ENCODE data around the gene MUC2. TPM values are rescaled to one million over a fixed set of nuclear protein-coding genes. Genes with fewer than 3 reads are reported as not detected.

MUC2 gene
- total RNA-seq, 1 experiment from 2014 or later = 0.47 TPM

GRCh38 chr11:1078191-1078601 lies 3.5 kb downstream of the MUC2 start:
- intact Hi-C loops (cut with micrococcal nuclease) = no loop called here
- Histone ChIP-seq H2AFZ (ENCODE audit: low read depth, low read length, poor library complexity, severe bottlenecking) (no peak overlapping the region), H3K79me2 (ENCODE audit: insufficient read depth, low read length) (no peaks in the 10 kb centered on the region), H3K9ac (ENCODE audit: low read length) (no peak overlapping the region), H3K4me1 (ENCODE audit: control insufficient read depth in 1 of 2, insufficient read depth in 2 of 2, low read length in 2 of 2) (peaks cover 7 to 12% of the 10 kb centered on the region in 2 experiments), H3K9me2 (ENCODE audit: insufficient read depth) (no peaks in the 10 kb centered on the region), H4K20me1 (ENCODE audit: insufficient read depth) (no peaks in the 10 kb centered on the region), H3K4me2 (ENCODE audit: low read length) (no peak overlapping the region), H3K9me3 (ENCODE audit: control insufficient read depth in 1 of 2, insufficient read depth in 1 of 2, low read depth in 1 of 2, low read length in 2 of 2) (no peaks in the 10 kb centered on the region), H3K27ac (ENCODE audit: low read depth, low read length) (no peak overlapping the region), H3K36me3 (ENCODE audit: control insufficient read depth in 1 of 2, insufficient read depth in 2 of 2, low read length in 2 of 2) (no peaks in the 10 kb centered on the region), H3K27me3 (ENCODE audit: insufficient read depth, low read length) (no peaks in the 10 kb centered on the region), H3K4me3 (replicated peaks in 1 of 2; ENCODE audit: low read depth in 1 of 2, low read length in 2 of 2) (no peak overlapping the region)
- TF ChIP-seq ZNF274 (IDR thresholded peaks at IDR 0.05; ENCODE audit: low read depth, low read length) (no peak), TCF7L2 (IDR thresholded peaks at IDR 0.05; ENCODE audit: borderline replicate concordance, extremely low read depth, insufficient read depth, insufficient read length) (no peak)
- ChIA-PET RAD21 (ENCODE audit: low non-redundant PET in 1 of 2, low total read pairs in 2 of 2, uncharacterized antibody in 2 of 2, unreplicated experiment in 2 of 2) (no interaction called here), POLR2A (no interaction called here), CTCF (no interaction called here)
- DNase-seq (ENCODE audit: low read depth, low spot score) (no peak), ATAC-seq (no peak)
- no TSS peak for BruUV-seq (replicated peaks)

GRCh38 chr11:1081601-1082311 lies 7.1 kb downstream of the MUC2 start:
- Histone ChIP-seq H3K9ac (ENCODE audit: low read length) (no peak overlapping the region), H3K36me3 (ENCODE audit: control insufficient read depth in 1 of 2, insufficient read depth in 2 of 2, low read length in 2 of 2) (no peaks in the 10 kb centered on the region), H2AFZ (ENCODE audit: low read depth, low read length, poor library complexity, severe bottlenecking) (no peak overlapping the region), H3K79me2 (ENCODE audit: insufficient read depth, low read length) (no peaks in the 10 kb centered on the region), H3K9me3 (ENCODE audit: control insufficient read depth in 1 of 2, insufficient read depth in 1 of 2, low read depth in 1 of 2, low read length in 2 of 2) (no peaks in the 10 kb centered on the region), H3K27ac (ENCODE audit: low read depth, low read length) (no peak overlapping the region), H3K9me2 (ENCODE audit: insufficient read depth) (no peaks in the 10 kb centered on the region), H3K27me3 (ENCODE audit: insufficient read depth, low read length) (no peaks in the 10 kb centered on the region), H3K4me2 (ENCODE audit: low read length) (no peak overlapping the region), H3K4me3 (replicated peaks in 1 of 2; ENCODE audit: low read depth in 1 of 2, low read length in 2 of 2) (no peak overlapping the region), H4K20me1 (ENCODE audit: insufficient read depth) (no peaks in the 10 kb centered on the region), H3K4me1 (ENCODE audit: control insufficient read depth in 1 of 2, insufficient read depth in 2 of 2, low read length in 2 of 2) (no peaks in the 10 kb centered on the region)
- ChIA-PET CTCF (no interaction called here), POLR2A (no interaction called here), RAD21 (ENCODE audit: low non-redundant PET in 1 of 2, low total read pairs in 2 of 2, uncharacterized antibody in 2 of 2, unreplicated experiment in 2 of 2) (no interaction called here)
- TF ChIP-seq EGR1 (IDR thresholded peaks at IDR 0.05; ENCODE audit: low read depth) = no peak
- no peak for TF ChIP-seq SIN3A (IDR thresholded peaks at IDR 0.05; ENCODE audit: low read depth)
- TF ChIP-seq ZNF274 (IDR thresholded peaks at IDR 0.05; ENCODE audit: low read depth, low read length) = no peak
- intact Hi-C loops (cut with micrococcal nuclease) = no loop called here
- DNase-seq (ENCODE audit: low read depth, low spot score) = no peak
- no peak for ATAC-seq
- BruUV-seq (replicated peaks) = no TSS peak
